NCI-H2081 (cell line): ENCODE data around the gene PLEKHO2.

ENCODE experiments used
- DNase-seq, 2 experiments: peaks; one replicate each; lab custom pipeline; 2025; lab: John Stamatoyannopoulos, UW

Gene PLEKHO2

DNA sequence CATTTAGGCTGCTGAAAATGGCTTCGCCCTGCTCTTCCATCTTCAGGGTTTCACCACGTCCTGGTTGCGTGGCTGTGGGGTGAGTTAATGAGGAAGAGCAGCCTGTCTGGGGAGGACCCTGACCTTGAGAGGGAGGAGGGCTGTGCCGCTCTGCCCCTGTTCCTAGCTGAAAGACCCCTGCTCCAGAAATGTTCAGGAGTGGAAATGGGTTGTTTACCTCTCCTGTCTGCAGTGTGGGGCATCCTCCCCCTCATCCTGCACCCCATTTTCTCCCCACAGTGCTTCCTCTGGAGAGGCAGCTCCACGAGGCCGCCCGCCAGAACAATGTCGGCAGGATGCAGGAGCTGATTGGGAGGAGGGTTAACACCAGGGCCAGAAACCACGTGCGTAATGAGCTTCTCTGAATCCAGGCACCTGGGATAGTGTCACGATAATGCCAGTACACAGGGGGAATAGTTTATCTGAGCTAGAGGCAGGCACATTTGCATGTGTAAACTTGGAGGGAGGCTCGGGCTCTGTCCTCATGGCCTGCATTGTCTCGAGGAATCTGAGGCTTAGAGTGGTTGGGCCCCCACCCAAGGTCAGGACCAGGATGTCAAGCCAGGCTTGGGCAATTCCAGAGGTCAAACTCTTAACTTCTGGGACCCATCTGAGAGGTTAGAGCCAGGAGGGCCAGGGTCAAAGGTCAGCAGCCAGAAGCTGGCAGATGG lies 74.0 kb downstream of the PLEKHO2 start:
- DNase-seq: no peak

DNA sequence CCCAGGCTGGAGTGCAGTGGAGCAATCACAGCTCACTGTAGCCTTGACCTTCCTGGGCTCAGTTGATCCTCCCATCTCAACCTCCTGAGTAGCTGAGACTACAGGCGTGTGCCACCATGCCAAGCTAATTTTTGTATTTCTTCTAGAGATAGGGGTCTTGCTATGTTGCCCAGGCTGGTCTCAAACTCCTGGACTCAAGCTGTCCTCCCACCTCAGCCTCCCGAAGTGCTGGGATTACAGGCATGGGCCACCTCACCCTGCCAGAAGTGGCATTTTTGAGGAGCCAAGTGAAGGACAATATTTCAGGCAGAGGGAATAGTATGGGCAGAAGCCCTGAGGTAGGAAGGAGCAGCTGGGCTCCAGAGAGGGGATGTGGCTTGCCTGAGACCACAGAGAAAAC lies 74.7 kb downstream of the PLEKHO2 start:
- DNase-seq: no peak

DNA sequence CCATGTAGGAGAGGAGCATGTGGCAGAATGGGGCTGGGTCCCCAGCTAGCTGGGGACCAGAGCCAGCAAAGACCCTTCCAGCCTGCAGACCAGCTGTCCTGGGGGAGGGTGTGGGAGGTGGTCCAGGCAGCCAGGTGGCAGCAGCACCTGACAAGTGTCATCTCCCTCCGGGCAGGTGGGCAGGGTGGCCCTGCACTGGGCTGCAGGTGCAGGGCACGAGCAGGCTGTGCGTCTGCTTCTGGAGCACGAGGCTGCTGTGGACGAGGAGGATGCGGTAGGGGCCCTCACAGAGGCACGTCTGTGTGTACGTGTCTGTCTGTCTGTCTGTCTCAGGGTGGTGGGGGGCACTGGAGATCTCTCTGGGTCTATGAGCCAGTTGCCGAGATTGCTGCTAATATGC lies 75.5 kb downstream of the PLEKHO2 start:
- no peak for DNase-seq
